ENCODE measurements around the gene APP. TPM values are rescaled to one million over a fixed set of nuclear protein-coding genes. Genes with fewer than 3 reads are reported as not detected.
A peak's percentile ranks its signal among the peaks of the same experiment; 100 is the strongest.
"Not testable (repeated sequence)": the region's sequence is repeated elsewhere in the genome, so short reads cannot be mapped to it uniquely, and the experiment has no call there.

APP gene
- total RNA-seq, 1 experiment from 2014 or later = 401 TPM

DNA sequence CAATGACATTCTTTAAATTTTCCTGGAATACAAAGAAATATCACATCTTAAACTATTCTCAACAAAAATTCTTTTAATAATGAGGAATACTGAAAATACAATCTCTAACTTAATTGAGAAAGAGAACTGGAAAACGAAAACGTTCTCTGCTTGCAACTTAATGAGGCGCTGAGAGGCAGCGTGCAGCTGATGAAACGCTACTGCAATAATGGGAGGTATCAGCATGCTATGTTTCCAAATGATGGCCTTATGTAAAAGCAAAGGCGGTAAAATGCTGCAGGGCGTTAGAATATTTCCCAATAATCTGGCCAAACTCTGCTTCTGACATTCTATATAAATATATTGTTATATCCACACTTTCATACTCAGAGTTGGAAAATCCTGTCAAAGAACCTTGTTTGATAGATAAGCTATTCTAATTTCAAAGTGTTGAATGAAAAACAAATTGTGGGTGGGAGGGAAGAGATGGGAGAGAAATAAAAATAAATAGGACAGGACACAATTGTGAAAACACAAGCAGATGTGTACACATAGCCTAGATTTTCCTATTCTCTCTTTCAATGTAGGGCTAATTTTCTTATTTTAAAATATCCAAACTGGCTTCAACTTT lies 70.9 kb downstream of the APP start:
- DNase-seq (ENCODE audit: low read depth) = no peak

DNA sequence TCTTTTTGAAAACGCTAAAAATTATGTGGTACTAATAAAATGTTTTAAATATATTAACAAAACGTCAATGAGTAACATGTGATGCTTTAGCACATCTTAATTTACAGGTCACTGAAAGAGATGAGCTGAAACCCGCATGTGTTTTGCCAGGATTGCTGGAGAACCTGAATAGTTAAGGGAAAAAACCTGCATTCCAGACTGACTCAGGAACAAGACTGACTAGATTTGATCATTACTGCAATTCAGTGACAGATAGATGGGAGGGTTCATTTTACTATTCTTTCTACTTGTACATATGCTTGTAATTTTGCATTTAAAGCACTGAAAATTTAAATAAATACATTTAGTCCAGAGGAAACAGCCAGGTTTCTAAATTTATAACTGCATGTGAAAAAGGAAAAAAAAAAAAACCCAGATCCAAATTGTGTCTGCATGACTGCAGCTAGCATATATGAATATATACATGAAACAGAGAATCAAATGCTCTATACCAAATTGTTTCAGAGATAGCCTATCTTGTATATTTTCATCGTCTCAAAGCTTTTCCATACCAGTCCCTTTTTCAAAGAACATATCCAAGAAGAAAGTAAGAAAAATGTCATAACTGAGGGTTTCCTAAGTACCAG lies 71.7 kb downstream of the APP start:
- no peak for DNase-seq (ENCODE audit: low read depth)

DNA sequence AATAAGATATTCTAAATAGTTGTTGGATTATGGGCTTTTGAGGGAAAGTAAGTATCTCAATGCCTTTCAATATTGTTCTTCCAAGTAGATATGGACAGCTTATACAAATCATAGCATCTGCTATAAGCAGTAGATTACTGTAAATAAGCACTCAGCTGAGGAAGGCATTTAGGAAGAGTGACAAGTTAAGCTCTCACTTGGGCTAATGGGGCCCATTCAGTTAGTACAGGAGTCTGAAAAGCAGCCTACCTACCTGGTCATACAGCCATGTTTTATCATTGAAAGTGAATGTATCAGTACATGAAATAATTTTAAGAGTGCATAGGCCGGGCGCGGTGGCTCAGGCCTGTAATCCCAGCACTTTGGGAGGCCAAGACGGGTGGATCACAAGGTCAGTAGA lies 73.1 kb downstream of the APP start:
- no peak for DNase-seq (ENCODE audit: low read depth)

DNA sequence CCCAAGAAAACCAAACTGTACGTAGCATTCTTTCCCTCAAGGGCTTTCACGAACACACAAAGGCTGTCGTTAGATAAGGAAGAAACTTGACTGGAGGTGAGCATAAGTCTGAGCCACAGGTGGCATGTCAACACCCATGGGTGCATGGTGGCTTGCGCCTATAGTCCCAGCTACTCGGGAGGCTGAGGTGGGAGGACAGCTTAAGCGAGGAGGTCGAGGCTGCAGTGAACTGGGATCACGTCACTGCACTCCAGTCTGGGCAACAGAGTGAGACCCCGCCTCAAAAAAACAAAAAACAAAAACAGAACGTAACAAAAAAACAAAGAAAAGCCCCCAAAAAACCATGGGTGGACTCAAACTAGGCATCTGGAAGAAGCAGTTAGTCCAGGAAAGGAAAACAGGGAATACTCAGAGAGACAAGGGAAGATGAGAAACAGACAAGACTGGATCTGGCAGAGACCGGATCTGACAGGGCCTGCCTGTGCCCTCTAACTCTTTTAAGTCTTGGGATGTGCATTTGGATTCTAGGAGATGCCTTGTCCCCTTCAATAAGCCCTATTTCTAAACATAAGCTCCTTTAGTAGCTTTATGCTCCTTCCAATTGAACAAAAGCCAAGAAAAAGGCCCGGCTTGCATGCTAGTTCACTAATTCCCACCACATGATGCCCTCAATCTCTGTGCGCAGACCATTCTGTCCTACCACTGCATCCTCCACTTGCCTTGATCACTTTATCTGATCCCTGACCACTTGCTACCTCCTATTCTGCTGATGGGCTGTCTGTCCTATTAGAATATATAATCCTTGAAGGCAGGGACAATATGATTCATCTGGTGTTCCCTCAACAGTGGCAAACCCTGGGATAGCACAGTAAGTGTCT lies 73.8 kb downstream of the APP start:
- DNase-seq (ENCODE audit: low read depth) = no peak

DNA sequence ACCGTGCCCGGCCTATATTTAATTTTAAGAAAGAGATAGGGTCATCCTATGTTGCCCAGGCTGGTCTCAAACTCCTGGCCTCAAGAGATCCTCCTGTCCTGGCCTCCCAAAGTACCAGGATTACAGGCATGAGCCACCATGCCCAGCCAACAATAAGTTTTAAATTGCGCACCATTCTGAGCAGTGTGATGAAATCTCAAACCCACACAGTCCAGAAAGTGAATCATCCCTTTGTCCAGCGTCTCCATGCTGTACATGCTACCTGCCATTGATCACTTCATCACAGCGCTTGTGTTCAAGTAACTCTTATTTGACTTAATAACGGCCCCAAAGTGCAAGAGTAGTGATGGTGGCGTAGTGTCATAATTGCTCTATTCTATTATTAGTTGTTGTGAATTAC lies 75.4 kb downstream of the APP start:
- no peak for DNase-seq (ENCODE audit: low read depth)

DNA sequence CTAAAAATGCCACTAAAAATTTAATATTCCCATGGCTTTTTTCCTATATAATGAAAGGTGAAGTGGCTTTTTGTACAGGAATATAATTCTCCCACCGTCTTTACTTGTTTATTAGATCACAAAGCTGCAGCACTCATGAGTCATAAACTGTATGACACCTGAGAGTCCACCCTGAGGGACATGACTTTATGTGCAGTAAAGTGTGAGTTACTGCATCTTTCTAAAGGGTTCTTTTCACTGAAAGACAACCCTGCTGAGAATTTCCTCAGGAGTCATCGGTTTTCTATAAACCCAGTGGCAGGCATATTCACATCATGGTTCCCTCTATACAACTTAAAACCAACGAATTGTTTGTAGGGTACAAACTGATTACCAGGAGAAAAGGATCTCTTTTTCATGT lies 77.4 kb downstream of the APP start:
- peak; percentile 86 for DNase-seq (ENCODE audit: low read depth)

DNA sequence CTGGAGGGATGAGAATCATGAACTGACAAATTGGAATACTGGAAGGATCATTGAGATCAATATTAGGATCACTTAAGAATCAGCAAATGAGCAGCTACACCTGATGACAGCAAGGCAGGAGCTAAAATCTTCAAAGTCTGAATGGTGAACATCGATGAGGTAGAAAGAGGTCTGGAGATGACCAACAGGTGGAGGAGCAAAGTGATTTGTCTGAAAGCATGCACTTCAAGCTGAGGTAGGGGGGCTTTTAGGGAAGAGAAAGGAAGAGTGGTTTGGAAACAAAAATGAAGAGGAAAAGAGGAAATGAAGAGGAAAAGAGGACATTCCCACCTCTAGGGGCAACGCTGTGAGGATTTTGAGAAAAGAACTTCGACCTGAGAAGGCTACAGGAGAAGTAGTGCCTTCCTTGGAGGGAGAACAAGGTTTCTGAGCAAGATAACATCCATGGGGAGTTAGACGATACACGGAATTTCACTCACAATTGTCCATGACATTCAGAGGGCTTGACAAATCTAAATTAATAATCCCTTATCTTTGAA lies 79.0 kb downstream of the APP start:
- DNase-seq (ENCODE audit: low read depth) = no peak

DNA sequence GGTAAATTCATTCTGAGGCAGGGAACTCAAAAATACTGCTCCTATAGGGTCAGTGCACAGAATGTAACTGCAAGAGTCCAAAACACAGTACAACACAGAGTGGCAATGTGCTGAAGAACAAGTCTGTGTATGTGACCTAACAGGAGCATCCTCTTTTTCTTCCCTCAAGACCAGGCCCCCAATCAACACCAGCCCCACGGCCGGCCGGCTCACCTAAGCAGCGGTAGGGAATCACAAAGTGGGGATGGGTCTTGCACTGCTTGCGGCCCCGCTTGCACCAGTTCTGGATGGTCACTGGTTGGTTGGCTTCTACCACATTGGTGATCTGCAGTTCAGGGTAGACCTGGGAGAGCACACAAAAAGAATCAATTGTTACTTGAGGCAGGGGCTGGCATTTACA lies 80.8 kb downstream of the APP start:
- DNase-seq (ENCODE audit: low read depth) = no peak

DNA sequence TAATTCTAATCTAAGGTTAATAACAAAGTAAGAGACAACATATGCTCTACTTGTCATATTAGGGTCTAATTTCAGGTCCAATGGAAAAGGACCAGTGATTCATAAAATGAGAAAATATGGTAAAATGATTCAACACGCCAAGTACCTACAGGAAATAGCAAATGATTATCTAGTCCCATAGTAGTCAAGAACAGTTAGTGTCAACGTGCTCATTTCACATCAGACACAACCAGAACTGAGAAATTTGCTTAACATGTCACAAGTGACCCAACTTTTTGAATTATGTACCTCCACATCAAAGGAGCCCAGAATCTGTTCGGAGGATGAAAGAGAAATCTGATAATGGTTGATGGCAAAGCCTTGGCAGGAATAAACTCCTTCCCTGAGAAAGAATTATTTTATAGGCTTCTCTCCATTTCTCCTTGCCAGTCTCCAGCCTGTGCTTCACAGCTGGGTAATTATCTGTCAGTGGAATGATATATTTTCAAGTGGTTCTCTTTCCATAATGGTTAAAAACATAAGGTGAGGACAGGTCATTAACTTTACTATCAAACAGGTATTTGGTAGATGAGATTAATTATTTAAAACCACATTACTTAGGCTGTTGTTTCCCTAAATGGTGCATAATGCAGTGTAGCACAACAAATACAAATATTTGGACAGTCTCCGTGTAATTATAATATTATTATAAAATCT lies 83.2 kb downstream of the APP start:
- no peak for DNase-seq (ENCODE audit: low read depth)

DNA sequence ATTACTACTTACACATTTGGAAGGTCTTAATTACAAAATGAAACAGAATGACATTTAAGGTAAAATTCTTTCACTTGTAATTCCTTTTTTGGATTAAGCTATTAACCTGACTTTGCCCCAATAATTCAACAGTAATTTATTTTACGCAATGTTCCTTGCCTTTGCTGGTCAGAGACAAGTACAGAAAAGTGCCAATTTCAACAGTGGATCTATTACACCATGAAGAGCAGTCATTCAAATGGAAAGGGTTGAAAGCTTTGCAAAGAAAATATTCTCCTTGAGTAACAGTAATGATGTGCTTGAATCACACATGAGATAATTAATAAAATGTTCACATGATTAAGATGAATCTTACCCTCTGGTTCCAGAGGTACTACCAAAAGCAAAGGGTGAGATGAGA lies 84.7 kb downstream of the APP start:
- no peak for DNase-seq (ENCODE audit: low read depth)

DNA sequence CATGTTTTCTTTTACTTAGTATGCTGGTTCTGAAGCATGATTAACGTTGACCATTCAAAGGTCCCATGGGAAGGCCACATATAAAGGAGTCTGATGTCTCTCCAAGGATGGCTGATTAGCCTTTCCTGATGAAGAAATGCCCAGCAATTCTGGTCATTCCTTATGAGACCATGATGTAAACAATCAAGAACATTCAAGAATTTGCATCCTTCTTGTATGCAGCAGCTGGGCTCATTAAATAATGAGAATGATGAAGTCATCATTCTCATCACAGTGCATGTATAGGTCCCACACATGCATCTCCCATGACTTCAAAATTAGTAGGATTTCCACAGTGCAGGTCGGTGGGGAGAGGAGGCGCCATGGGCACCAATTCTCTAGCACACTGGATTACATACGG lies 85.4 kb downstream of the APP start:
- DNase-seq (ENCODE audit: low read depth) = no peak

DNA sequence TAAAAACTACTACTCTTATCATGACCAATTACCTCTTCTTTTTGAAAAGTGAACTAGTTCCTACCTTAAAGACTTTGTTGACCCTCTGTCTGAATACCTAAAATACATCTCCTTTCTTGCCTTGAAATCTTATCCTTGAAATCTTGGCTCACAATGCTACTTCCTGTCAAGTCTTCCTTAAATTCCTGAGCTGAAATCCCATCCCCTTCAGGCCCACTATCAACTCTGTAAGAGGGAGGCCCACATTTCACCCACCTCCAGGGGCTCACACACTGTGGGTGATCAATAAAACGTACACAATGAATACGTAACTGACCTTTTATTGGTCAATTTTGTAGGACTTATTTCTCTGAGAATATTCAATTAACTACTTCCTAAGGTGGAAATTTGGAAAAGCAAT lies 88.0 kb downstream of the APP start:
- no peak for DNase-seq (ENCODE audit: low read depth)

DNA sequence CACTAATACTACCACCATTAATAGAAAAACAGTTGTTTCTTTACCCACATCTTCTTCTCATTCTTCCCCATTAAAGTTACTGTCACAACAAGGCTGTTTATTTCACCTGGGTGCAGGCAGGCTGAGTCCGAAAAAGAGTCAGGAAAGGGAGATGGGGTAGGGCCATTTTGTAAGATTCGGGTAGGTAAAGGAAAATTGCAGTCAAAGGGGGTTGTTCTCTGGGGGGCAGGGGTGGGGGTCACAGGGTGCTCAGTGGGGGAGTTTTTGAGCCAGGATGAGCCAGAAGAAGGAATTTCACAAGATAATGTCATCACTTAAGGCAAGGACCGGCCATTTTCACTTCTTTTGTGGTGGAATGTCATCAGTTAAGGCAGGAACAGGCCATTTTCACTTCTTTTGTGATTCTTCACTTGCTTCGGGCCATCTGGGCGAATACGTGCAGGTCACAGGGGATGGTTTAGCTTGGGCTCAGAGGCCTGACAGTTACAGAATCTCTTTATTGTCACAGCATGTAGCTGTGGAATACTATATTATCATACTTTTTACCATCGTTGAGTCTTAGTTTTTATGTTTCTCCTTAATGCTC lies 89.3 kb downstream of the APP start:
- DNase-seq (ENCODE audit: low read depth) = not testable (repeated sequence)

DNA sequence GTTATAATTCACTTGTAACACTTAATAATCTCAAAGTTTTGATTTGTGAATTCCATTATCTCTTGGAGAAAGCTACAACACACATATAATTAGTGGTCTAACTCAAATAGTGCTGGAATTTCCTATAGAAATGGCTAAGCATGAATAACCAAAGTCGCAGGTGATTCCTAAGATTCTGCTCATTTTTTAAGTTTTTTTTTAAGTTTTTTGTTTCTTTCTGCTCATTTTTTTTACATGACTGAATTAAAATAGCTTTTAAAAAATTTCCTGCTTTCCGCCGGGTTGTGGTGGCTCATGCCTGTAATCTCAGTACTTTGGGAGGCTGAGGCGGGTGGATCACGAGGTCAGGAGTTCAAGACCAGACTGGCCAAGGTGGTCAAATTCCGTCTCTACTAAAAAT lies 90.4 kb downstream of the APP start:
- no peak for DNase-seq (ENCODE audit: low read depth)

DNA sequence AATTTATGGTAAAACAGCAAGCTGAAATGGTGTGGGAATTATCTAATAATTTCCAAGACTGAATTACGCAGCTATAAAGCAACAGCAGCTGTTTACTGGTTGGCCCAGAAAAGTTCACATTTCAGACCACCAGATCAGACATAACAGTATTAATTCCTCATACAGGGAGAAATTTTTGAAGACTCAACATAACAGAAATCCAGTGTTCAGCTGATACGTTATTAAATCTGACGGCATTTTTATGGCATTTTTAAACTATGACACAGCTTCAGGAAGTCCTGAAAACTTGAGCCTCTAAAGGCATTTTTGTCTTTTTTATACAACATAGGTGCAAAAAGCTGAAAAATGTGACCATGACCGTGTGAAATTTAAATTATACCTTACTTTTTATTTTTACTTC lies 91.2 kb downstream of the APP start:
- peak; percentile 44 for DNase-seq (ENCODE audit: low read depth)

DNA sequence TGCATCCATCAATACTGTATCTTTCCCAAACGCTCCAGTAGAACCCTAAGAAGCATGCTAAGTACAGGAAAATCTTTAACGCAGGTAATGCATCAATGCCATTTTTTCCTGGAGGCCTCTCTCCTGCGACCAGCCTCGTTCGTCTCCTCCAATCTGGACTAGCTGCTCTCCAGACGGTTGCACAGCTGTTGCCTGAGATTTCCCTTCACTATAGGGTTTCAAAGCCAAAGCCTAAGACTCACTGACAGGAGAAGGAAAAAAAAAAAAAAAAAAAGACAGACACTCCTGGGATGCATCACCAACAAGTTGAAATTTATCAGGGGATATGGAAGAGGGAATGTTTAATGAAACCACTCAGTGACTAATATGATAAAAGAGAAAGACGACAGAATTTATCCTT lies 93.0 kb downstream of the APP start:
- no peak for DNase-seq (ENCODE audit: low read depth)

DNA sequence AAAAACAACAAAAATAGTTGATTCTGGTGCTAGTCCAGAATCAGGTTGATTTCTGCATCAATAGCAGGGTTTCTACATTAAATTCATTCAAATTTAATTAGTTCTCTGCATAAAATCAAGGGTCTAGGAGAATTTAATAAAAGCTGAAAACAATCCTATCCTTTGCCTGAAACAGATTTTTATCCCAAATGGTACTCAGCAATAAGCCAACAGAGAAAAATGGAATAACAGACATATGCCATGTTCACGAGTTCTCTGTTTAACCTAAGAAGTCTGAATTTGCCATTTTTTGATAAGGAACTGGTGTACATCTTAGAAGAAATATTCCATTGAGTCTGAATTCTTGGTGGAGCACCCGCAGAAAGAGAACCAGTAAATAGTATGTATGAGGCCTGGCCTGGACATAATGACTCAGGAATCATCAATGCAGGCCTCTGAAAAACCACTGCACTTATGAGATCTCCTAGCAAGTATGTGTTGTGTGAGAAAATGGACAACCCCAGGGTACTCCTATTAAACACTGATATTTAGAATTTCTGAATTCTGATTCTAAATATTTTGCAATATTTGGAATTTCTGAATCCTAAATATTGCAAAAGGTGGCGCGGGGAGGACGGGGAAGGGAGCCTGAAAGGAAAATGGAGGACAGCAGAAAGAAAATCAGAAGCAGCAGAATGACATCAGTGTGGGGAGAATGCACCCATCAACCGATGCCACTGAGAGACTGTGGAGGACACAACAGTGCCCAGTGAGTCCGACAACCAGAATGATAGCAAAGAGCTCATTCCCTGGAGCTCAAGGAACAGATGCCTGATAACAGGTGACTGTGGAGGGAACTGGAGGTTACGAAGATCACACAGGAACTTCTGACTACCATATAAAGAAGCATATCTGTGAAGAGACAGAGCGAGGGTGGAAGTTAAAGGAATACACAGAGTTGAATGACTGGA lies 97.6 kb downstream of the APP start:
- DNase-seq (ENCODE audit: low read depth) = peak; percentile 80

DNA sequence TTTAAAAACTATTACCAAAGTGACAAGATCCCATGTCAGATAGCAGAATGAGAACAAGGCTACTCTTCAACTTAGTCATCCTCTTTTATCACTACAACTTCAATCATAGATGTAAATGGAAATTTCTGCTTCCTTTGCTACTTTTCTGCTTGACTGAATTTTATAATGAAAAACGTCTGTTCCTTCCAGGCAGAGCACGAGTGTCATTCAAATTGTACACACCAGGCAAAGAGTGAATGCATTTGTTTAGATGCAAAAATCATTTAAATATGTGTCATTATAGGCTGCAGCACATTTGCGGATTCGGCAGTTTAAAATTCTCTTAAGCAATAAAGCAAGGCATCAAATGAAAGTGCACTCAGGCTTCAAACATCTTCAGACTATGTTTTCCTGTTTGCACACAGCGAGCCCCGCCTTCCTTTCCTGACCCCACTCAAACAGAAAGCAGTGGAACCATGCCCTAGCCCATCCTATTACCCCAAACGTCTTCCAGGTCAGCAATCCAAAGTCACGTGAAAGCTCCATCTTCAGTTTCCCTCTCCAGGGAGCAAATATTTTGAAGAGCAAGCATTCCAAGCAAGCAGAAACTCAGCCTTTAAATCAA lies 99.6 kb downstream of the APP start:
- peak; percentile 88 for DNase-seq (ENCODE audit: low read depth)

DNA sequence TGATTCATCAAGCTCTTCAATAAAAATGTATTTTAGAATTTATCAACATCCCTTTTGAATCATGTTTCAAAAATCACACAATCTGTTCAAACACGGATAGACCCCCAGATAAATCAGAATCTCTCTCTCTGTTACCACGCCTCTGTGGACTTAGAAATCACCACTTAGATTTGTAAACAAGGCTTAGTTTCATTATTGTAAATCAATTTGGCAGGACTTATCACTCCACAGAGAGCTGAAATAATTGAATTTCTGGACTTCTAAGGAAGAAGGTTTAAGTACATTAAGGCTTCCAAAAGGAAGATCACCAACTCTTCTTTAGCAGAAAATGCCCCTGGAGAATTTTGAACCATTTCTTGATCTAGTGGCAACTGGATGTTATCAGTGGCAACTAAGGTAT lies 100.4 kb downstream of the APP start:
- DNase-seq (ENCODE audit: low read depth) = no peak

DNA sequence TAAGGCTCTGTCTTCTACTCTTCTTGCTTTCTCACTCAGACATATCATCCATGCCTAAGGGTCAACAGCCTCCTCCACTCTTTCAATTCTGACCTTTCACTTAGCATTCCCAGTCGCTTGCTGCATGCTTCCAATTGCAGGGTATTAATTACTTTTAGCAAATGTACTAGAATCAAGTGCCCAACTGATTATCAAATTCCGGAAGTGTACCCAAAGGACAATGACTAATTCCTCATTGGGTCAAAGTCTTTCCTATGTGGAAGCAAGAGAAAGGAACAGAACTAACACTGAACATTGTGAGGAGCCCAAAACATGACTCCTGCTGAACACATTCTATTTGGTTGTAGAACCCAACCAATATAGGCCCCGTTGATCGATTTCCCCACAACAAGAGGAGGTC lies 101.8 kb downstream of the APP start:
- no peak for DNase-seq (ENCODE audit: low read depth)
